Measurements from ENCODE around the gene RDH14.

The RDH14 gene

DNA sequence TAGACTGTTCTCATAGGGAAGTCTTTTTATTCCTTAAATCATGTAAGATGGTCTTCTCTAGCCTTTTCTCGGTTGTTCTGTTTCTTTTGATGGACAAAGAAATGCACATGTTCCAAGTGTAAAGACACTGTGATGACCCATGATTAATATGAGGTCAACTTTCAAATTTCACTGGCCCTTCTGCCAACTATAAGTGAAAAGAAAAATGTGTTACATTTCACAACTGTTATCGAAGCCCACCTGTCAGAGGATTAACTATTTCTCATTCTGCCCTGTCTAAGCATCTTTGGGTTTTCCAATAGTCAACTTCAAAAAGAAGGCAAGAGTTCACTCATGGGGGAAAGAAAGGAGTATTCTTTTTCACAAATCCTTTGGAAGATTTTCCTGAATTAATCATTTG is 3.3 kb downstream of the RDH14 start (continued):
- TF ChIP-seq, protein P1, sequence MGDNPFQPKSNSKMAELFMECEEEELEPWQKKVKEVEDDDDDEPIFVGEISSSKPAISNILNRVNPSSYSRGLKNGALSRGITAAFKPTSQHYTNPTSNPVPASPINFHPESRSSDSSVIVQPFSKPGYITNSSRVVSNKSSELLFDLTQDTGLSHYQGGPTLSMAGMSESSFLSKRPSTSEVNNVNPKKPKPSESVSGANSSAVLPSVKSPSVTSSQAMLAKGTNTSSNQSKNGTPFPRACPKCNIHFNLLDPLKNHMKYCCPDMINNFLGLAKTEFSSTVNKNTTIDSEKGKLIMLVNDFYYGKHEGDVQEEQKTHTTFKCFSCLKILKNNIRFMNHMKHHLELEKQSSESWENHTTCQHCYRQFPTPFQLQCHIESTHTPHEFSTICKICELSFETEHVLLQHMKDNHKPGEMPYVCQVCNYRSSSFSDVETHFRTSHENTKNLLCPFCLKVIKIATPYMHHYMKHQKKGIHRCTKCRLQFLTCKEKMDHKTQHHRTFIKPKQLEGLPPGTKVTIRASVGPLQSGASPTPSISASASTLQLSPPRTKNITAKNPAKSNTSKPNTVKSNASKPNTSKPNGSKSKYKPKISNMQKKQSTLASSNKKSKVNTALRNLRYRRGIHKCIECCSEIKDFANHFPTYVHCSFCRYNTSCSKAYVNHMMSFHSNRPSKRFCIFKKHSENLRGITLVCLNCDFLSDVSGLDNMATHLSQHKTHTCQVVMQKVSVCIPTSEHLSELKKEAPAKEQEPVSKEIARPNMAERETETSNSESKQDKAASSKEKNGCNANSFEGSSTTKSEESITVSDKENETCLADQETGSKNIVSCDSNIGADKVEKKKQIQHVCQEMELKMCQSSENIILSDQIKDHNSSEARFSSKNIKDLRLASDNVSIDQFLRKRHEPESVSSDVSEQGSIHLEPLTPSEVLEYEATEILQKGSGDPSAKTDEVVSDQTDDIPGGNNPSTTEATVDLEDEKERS (tag by site-specific recombination; IDR thresholded peaks at IDR 0.05), result no peak
- TF ChIP-seq ZNF510 (tag by site-specific recombination; IDR thresholded peaks at IDR 0.05; ENCODE audit: insufficient replicate concordance), result no peak
- no peak for TF ChIP-seq IKZF3 (tag by site-specific recombination; IDR thresholded peaks at IDR 0.05)
- no peak for TF ChIP-seq KLF10 (tag by site-specific recombination; IDR thresholded peaks at IDR 0.05)
- TF ChIP-seq ZNF324 (tag by site-specific recombination; IDR thresholded peaks at IDR 0.05), result no peak
- TF ChIP-seq, protein P2, sequence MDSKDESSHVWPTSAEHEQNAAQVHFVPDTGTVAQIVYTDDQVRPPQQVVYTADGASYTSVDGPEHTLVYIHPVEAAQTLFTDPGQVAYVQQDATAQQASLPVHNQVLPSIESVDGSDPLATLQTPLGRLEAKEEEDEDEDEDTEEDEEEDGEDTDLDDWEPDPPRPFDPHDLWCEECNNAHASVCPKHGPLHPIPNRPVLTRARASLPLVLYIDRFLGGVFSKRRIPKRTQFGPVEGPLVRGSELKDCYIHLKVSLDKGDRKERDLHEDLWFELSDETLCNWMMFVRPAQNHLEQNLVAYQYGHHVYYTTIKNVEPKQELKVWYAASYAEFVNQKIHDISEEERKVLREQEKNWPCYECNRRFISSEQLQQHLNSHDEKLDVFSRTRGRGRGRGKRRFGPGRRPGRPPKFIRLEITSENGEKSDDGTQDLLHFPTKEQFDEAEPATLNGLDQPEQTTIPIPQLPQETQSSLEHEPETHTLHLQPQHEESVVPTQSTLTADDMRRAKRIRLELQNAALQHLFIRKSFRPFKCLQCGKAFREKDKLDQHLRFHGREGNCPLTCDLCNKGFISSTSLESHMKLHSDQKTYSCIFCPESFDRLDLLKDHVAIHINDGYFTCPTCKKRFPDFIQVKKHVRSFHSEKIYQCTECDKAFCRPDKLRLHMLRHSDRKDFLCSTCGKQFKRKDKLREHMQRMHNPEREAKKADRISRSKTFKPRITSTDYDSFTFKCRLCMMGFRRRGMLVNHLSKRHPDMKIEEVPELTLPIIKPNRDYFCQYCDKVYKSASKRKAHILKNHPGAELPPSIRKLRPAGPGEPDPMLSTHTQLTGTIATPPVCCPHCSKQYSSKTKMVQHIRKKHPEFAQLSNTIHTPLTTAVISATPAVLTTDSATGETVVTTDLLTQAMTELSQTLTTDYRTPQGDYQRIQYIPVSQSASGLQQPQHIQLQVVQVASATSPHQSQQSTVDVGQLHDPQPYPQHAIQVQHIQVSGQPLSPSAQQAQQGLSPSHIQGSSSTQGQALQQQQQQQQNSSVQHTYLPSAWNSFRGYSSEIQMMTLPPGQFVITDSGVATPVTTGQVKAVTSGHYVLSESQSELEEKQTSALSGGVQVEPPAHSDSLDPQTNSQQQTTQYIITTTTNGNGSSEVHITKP (tag by site-specific recombination; IDR thresholded peaks at IDR 0.05), result no peak

DNA sequence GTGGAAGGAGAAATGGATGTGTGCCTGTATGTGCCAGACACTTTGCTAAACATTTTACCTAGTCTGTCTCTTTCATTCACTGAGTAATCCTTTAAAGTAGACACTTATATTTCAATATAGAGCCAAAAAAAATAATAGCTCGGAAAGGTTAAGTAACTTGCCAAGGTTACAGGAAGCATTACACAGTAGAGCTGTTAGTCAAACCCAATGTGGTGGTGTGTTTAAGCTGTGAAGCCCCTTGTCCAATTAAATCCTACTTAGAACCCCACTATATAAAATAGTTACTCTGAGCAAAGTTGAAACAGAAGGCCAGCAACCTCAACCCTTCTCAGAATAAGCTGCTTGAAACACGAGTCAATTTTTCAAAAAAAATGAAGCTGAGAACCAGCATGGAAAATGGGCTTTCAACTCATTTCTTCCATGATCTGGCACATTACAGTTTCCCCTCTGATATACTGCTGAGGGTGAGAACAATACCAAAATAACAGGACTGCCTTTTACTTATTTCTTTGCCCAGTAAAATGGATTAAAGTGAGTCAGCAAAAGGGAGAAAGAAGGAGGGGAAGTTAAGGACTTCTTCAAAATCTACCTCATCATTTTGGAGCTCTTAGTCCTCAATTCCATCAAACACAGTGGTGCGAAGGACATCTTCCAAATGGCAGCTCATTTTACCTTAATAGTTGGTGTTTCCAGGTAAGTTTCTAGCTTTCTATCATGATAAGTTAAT is 7.9 kb downstream of the RDH14 start:
- Histone ChIP-seq H3K27ac (ENCODE audit: extremely low read depth, low read depth, low read length) (no peak overlapping the region), H3K9me3 (ENCODE audit: control insufficient read depth, insufficient read depth, low read depth, low read length) (no peaks in the 10 kb centered on the region), H3K4me1 (ENCODE audit: control insufficient read depth, insufficient read depth, low read length) (0 out of 2 replicates have a peak, but pooled peaks cover 4% of the 10 kb centered on the region), H3K36me3 (ENCODE audit: control insufficient read depth in 2 of 2, insufficient read depth in 1 of 2, low read length in 2 of 2) (peaks cover 8 to 21% of the 10 kb centered on the region in 2 experiments; a peak in 2 of 3 replicates), H3K4me3 (ENCODE audit: low read depth, low read length) (no peak overlapping the region)
- CTCF ChIA-PET, result interaction anchor here (0.9 kb wide), 1 partner anchor 32 kb away, joined by 4 read pairs; no protein-coding TSS in a partner anchor
- POLR2A ChIA-PET, result no interaction called here
- TF ChIP-seq ZNF670 (tag by site-specific recombination; IDR thresholded peaks at IDR 0.05; ENCODE audit: low read depth), result no peak
- TF ChIP-seq ZNF324 (tag by site-specific recombination; IDR thresholded peaks at IDR 0.05), result no peak
- TF ChIP-seq, protein P3, sequence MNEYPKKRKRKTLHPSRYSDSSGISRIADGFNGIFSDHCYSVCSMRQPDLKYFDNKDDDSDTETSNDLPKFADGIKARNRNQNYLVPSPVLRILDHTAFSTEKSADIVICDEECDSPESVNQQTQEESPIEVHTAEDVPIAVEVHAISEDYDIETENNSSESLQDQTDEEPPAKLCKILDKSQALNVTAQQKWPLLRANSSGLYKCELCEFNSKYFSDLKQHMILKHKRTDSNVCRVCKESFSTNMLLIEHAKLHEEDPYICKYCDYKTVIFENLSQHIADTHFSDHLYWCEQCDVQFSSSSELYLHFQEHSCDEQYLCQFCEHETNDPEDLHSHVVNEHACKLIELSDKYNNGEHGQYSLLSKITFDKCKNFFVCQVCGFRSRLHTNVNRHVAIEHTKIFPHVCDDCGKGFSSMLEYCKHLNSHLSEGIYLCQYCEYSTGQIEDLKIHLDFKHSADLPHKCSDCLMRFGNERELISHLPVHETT (tag by site-specific recombination; IDR thresholded peaks at IDR 0.05), result no peak
- no peak for TF ChIP-seq ZNF529 (tag by site-specific recombination; IDR thresholded peaks at IDR 0.05; ENCODE audit: insufficient replicate concordance)
- TF ChIP-seq ZBTB17 (tag by site-specific recombination; IDR thresholded peaks at IDR 0.05), result no peak
- TF ChIP-seq, protein P4, sequence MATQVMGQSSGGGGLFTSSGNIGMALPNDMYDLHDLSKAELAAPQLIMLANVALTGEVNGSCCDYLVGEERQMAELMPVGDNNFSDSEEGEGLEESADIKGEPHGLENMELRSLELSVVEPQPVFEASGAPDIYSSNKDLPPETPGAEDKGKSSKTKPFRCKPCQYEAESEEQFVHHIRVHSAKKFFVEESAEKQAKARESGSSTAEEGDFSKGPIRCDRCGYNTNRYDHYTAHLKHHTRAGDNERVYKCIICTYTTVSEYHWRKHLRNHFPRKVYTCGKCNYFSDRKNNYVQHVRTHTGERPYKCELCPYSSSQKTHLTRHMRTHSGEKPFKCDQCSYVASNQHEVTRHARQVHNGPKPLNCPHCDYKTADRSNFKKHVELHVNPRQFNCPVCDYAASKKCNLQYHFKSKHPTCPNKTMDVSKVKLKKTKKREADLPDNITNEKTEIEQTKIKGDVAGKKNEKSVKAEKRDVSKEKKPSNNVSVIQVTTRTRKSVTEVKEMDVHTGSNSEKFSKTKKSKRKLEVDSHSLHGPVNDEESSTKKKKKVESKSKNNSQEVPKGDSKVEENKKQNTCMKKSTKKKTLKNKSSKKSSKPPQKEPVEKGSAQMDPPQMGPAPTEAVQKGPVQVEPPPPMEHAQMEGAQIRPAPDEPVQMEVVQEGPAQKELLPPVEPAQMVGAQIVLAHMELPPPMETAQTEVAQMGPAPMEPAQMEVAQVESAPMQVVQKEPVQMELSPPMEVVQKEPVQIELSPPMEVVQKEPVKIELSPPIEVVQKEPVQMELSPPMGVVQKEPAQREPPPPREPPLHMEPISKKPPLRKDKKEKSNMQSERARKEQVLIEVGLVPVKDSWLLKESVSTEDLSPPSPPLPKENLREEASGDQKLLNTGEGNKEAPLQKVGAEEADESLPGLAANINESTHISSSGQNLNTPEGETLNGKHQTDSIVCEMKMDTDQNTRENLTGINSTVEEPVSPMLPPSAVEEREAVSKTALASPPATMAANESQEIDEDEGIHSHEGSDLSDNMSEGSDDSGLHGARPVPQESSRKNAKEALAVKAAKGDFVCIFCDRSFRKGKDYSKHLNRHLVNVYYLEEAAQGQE (tag by site-specific recombination; IDR thresholded peaks at IDR 0.05), result no peak
- no peak for TF ChIP-seq ZNF140 (tag by site-specific recombination; IDR thresholded peaks at IDR 0.05)
- TF ChIP-seq ZNF157 (tag by site-specific recombination; IDR thresholded peaks at IDR 0.05), result no peak
- TF ChIP-seq KLF16 (tag by site-specific recombination; IDR thresholded peaks at IDR 0.05), result no peak
- TF ChIP-seq, protein P5, sequence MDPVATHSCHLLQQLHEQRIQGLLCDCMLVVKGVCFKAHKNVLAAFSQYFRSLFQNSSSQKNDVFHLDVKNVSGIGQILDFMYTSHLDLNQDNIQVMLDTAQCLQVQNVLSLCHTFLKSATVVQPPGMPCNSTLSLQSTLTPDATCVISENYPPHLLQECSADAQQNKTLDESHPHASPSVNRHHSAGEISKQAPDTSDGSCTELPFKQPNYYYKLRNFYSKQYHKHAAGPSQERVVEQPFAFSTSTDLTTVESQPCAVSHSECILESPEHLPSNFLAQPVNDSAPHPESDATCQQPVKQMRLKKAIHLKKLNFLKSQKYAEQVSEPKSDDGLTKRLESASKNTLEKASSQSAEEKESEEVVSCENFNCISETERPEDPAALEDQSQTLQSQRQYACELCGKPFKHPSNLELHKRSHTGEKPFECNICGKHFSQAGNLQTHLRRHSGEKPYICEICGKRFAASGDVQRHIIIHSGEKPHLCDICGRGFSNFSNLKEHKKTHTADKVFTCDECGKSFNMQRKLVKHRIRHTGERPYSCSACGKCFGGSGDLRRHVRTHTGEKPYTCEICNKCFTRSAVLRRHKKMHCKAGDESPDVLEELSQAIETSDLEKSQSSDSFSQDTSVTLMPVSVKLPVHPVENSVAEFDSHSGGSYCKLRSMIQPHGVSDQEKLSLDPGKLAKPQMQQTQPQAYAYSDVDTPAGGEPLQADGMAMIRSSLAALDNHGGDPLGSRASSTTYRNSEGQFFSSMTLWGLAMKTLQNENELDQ (tag by site-specific recombination; IDR thresholded peaks at IDR 0.05; ENCODE audit: low read depth), result no peak
- TF ChIP-seq KLF10 (tag by site-specific recombination; IDR thresholded peaks at IDR 0.05), result no peak
- TF ChIP-seq, protein P6, sequence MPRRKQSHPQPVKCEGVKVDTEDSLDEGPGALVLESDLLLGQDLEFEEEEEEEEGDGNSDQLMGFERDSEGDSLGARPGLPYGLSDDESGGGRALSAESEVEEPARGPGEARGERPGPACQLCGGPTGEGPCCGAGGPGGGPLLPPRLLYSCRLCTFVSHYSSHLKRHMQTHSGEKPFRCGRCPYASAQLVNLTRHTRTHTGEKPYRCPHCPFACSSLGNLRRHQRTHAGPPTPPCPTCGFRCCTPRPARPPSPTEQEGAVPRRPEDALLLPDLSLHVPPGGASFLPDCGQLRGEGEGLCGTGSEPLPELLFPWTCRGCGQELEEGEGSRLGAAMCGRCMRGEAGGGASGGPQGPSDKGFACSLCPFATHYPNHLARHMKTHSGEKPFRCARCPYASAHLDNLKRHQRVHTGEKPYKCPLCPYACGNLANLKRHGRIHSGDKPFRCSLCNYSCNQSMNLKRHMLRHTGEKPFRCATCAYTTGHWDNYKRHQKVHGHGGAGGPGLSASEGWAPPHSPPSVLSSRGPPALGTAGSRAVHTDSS (tag by site-specific recombination; IDR thresholded peaks at IDR 0.05), result no peak
- TF ChIP-seq ZFP41 (tag by site-specific recombination; IDR thresholded peaks at IDR 0.05; ENCODE audit: borderline replicate concordance), result no peak

Data from HEK293 (cell line).